WTC11 (cell line): ENCODE measurements around the gene DBH.

ENCODE experiments used
- CTCF ChIP-seq: fragments of 200-600 bp; IDR thresholded peaks from 2 replicates; pipeline ENCODE4 v1.8.0; 2022; ENCODE audit warnings: antibody characterized with exemption
- FOXP4 ChIP-seq: sonication (generic); formaldehyde crosslinking; IDR thresholded peaks from 2 replicates; pipeline ENCODE4 v1.8.0; 2022; ENCODE audit warnings: mild to moderate bottlenecking, missing genetic modification reagents
- ZNF423 ChIP-seq: fragments of 250-450 bp; sonication (Bioruptor Pico); IDR thresholded peaks from 2 replicates; pipeline ENCODE4 v2.1.2; 2022; ENCODE audit warnings: mild to moderate bottlenecking, moderate library complexity

- no peak for TF ChIP-seq CTCF
- no peak for TF ChIP-seq FOXP4 (CRISPR knock-in tag)
- no peak for TF ChIP-seq ZNF423 (CRISPR knock-in tag)
These were observed 27.3 kb upstream of the DBH start for GRCh38 chr9:133608889-133609288.
